ENCODE measurements around the gene IGSF3.
A peak's percentile ranks its signal among the peaks of the same experiment; 100 is the strongest.

The IGSF3 gene

GRCh38 chr1:116667575-116668105, at the start of gene IGSF3:
Gene IGSF3 (minus strand): TSS chr1:116667733. CDS start chr1:116666326, 1,407 bp downstream.
- H3K36me3 ChIP-seq (ENCODE audit: insufficient read depth, low read length) = no peaks in the 10 kb centered on the region
- peak within 1 kb of the TSS; percentile 71 for H3K4me3 ChIP-seq (ENCODE audit: low read length)
- H3K4me1 ChIP-seq (ENCODE audit: insufficient read depth, low read length) = peaks cover 15% of the 10 kb centered on the region
- H3K27me3 ChIP-seq (ENCODE audit: insufficient read depth, low read length) = peaks cover 12% of the 10 kb centered on the region
- H3K9me3 ChIP-seq (ENCODE audit: low read length) = no peaks in the 10 kb centered on the region
- H2AFZ ChIP-seq (ENCODE audit: low read depth, low read length) = peak within 1 kb of the TSS; percentile 94

GRCh38 chr1:116717318-116717717, 49.8 kb upstream of the IGSF3 start:
- Histone ChIP-seq H2AFZ (ENCODE audit: low read depth, low read length) (no peak overlapping the region), H3K9me3 (ENCODE audit: low read length) (no peaks in the 10 kb centered on the region), H3K4me3 (ENCODE audit: low read length) (no peak overlapping the region)

GRCh38 chr1:116716391-116716790, 48.9 kb upstream of the IGSF3 start:
- H3K27me3 ChIP-seq (ENCODE audit: insufficient read depth, low read length) = no peaks in the 10 kb centered on the region
- no peak overlapping the region for H3K4me3 ChIP-seq (ENCODE audit: low read length)
- H3K9me3 ChIP-seq (ENCODE audit: low read length) = no peaks in the 10 kb centered on the region
- H3K36me3 ChIP-seq (ENCODE audit: insufficient read depth, low read length) = no peaks in the 10 kb centered on the region
- H2AFZ ChIP-seq (ENCODE audit: low read depth, low read length) = no peak overlapping the region
- no peaks in the 10 kb centered on the region for H3K4me1 ChIP-seq (ENCODE audit: insufficient read depth, low read length)

More at GRCh38 chr1:116717318-116717717, 49.8 kb upstream of the IGSF3 start:
- Histone ChIP-seq H3K4me1 (ENCODE audit: insufficient read depth, low read length) (no peaks in the 10 kb centered on the region), H3K36me3 (ENCODE audit: insufficient read depth, low read length) (no peaks in the 10 kb centered on the region), H3K27me3 (ENCODE audit: insufficient read depth, low read length) (no peaks in the 10 kb centered on the region)

GRCh38 chr1:116713474-116713873, 45.9 kb upstream of the IGSF3 start:
- Histone ChIP-seq H3K4me1 (ENCODE audit: insufficient read depth, low read length) (peaks cover 6% of the 10 kb centered on the region), H3K36me3 (ENCODE audit: insufficient read depth, low read length) (no peaks in the 10 kb centered on the region), H3K4me3 (ENCODE audit: low read length) (no peak overlapping the region), H3K27me3 (ENCODE audit: insufficient read depth, low read length) (no peaks in the 10 kb centered on the region), H3K9me3 (ENCODE audit: low read length) (no peaks in the 10 kb centered on the region), H2AFZ (ENCODE audit: low read depth, low read length) (no peak overlapping the region)

- H3K4me1 ChIP-seq (ENCODE audit: insufficient read depth, low read length) = peaks cover 6% of the 10 kb centered on the region
- no peaks in the 10 kb centered on the region for H3K36me3 ChIP-seq (ENCODE audit: insufficient read depth, low read length)
- H3K9me3 ChIP-seq (ENCODE audit: low read length) = no peaks in the 10 kb centered on the region
- no peak overlapping the region for H2AFZ ChIP-seq (ENCODE audit: low read depth, low read length)
- no peaks in the 10 kb centered on the region for H3K27me3 ChIP-seq (ENCODE audit: insufficient read depth, low read length)
- no peak overlapping the region for H3K4me3 ChIP-seq (ENCODE audit: low read length)
Measured at GRCh38 chr1:116712510-116712909, 45.0 kb upstream of the IGSF3 start.

GRCh38 chr1:116711263-116711840, 43.8 kb upstream of the IGSF3 start:
- Histone ChIP-seq H3K4me1 (ENCODE audit: insufficient read depth, low read length) (peaks cover 6% of the 10 kb centered on the region), H2AFZ (ENCODE audit: low read depth, low read length) (no peak overlapping the region), H3K4me3 (ENCODE audit: low read length) (no peak overlapping the region), H3K9me3 (ENCODE audit: low read length) (no peaks in the 10 kb centered on the region), H3K36me3 (ENCODE audit: insufficient read depth, low read length) (no peaks in the 10 kb centered on the region), H3K27me3 (ENCODE audit: insufficient read depth, low read length) (no peaks in the 10 kb centered on the region)

GRCh38 chr1:116710420-116711262, 43.1 kb upstream of the IGSF3 start:
- no peaks in the 10 kb centered on the region for H3K36me3 ChIP-seq (ENCODE audit: insufficient read depth, low read length)
- H2AFZ ChIP-seq (ENCODE audit: low read depth, low read length) = no peak overlapping the region
- no peaks in the 10 kb centered on the region for H3K9me3 ChIP-seq (ENCODE audit: low read length)
- peaks cover 6% of the 10 kb centered on the region for H3K4me1 ChIP-seq (ENCODE audit: insufficient read depth, low read length)
- no peak overlapping the region for H3K4me3 ChIP-seq (ENCODE audit: low read length)
- no peaks in the 10 kb centered on the region for H3K27me3 ChIP-seq (ENCODE audit: insufficient read depth, low read length)

GRCh38 chr1:116709666-116710167, 42.2 kb upstream of the IGSF3 start:
- Histone ChIP-seq H3K9me3 (ENCODE audit: low read length) (no peaks in the 10 kb centered on the region), H3K4me3 (ENCODE audit: low read length) (no peak overlapping the region), H3K27me3 (ENCODE audit: insufficient read depth, low read length) (no peaks in the 10 kb centered on the region), H3K4me1 (ENCODE audit: insufficient read depth, low read length) (peaks cover 6% of the 10 kb centered on the region), H3K36me3 (ENCODE audit: insufficient read depth, low read length) (no peaks in the 10 kb centered on the region), H2AFZ (ENCODE audit: low read depth, low read length) (no peak overlapping the region)

GRCh38 chr1:116708255-116708900, 40.8 kb upstream of the IGSF3 start:
- Histone ChIP-seq H3K4me1 (ENCODE audit: insufficient read depth, low read length) (peaks cover 6% of the 10 kb centered on the region), H3K4me3 (ENCODE audit: low read length) (no peak overlapping the region), H2AFZ (ENCODE audit: low read depth, low read length) (no peak overlapping the region), H3K9me3 (ENCODE audit: low read length) (no peaks in the 10 kb centered on the region), H3K27me3 (ENCODE audit: insufficient read depth, low read length) (no peaks in the 10 kb centered on the region), H3K36me3 (ENCODE audit: insufficient read depth, low read length) (no peaks in the 10 kb centered on the region)

- peaks cover 6% of the 10 kb centered on the region for H3K4me1 ChIP-seq (ENCODE audit: insufficient read depth, low read length)
- H3K36me3 ChIP-seq (ENCODE audit: insufficient read depth, low read length) = no peaks in the 10 kb centered on the region
- H3K9me3 ChIP-seq (ENCODE audit: low read length) = no peaks in the 10 kb centered on the region
- H2AFZ ChIP-seq (ENCODE audit: low read depth, low read length) = no peak overlapping the region
- no peaks in the 10 kb centered on the region for H3K27me3 ChIP-seq (ENCODE audit: insufficient read depth, low read length)
- H3K4me3 ChIP-seq (ENCODE audit: low read length) = no peak overlapping the region
Measured at GRCh38 chr1:116706841-116707240, 39.3 kb upstream of the IGSF3 start.

GRCh38 chr1:116706123-116706522, 38.6 kb upstream of the IGSF3 start:
- Histone ChIP-seq H3K9me3 (ENCODE audit: low read length) (no peaks in the 10 kb centered on the region), H3K4me3 (ENCODE audit: low read length) (no peak overlapping the region)

GRCh38 chr1:116704278-116704677, 36.7 kb upstream of the IGSF3 start:
- no peaks in the 10 kb centered on the region for H3K9me3 ChIP-seq (ENCODE audit: low read length)
- no peaks in the 10 kb centered on the region for H3K36me3 ChIP-seq (ENCODE audit: insufficient read depth, low read length)
- no peaks in the 10 kb centered on the region for H3K4me1 ChIP-seq (ENCODE audit: insufficient read depth, low read length)
- no peaks in the 10 kb centered on the region for H3K27me3 ChIP-seq (ENCODE audit: insufficient read depth, low read length)
- no peak overlapping the region for H3K4me3 ChIP-seq (ENCODE audit: low read length)
- no peak overlapping the region for H2AFZ ChIP-seq (ENCODE audit: low read depth, low read length)

More at GRCh38 chr1:116706123-116706522, 38.6 kb upstream of the IGSF3 start:
- Histone ChIP-seq H2AFZ (ENCODE audit: low read depth, low read length) (no peak overlapping the region), H3K36me3 (ENCODE audit: insufficient read depth, low read length) (no peaks in the 10 kb centered on the region), H3K27me3 (ENCODE audit: insufficient read depth, low read length) (no peaks in the 10 kb centered on the region), H3K4me1 (ENCODE audit: insufficient read depth, low read length) (peaks cover 6% of the 10 kb centered on the region)

GRCh38 chr1:116699605-116700004, 32.1 kb upstream of the IGSF3 start:
- no peak overlapping the region for H3K4me3 ChIP-seq (ENCODE audit: low read length)
- H3K36me3 ChIP-seq (ENCODE audit: insufficient read depth, low read length) = no peaks in the 10 kb centered on the region
- H2AFZ ChIP-seq (ENCODE audit: low read depth, low read length) = no peak overlapping the region
- H3K27me3 ChIP-seq (ENCODE audit: insufficient read depth, low read length) = no peaks in the 10 kb centered on the region
- H3K9me3 ChIP-seq (ENCODE audit: low read length) = no peaks in the 10 kb centered on the region
- peaks cover 3% of the 10 kb centered on the region for H3K4me1 ChIP-seq (ENCODE audit: insufficient read depth, low read length)

Data from neuron (in vitro differentiated cells).